IgD-negative memory B cell (primary cell): ENCODE results near the gene NOXRED1. TPM values are rescaled to one million over a fixed set of nuclear protein-coding genes. Genes with fewer than 3 reads are reported as not detected.

Experiments used
- polyA plus RNA-seq: library from polyadenylated mRNA; unstranded; fragments of 300-500 nt; fragmentation: Illumina TruSeq; gene quantifications from one replicate; pipeline ENCODE4 v1.2.3, GENCODE V29; 2021

NOXRED1 gene
- polyA plus RNA-seq, 1 donor from 2014 or later = 0.34 TPM

Other genes with a start within 250 kb of the NOXRED1 start
- 0.24 TPM for gene TMEM63C, start 241.7 kb downstream of the NOXRED1 start, polyA plus RNA-seq
- not detected for gene NGB, start 152.3 kb downstream of the NOXRED1 start, polyA plus RNA-seq
- 2.3 TPM for gene POMT2, start 102.6 kb downstream of the NOXRED1 start, polyA plus RNA-seq
- gene GSTZ1, start 102.5 kb downstream of the NOXRED1 start, polyA plus RNA-seq = 15.4 TPM
- gene TMED8, start 46.4 kb downstream of the NOXRED1 start, polyA plus RNA-seq = 18.9 TPM
- 0.08 TPM for gene SAMD15, start 46.1 kb downstream of the NOXRED1 start, polyA plus RNA-seq
- 7.4 TPM for gene VIPAS39, start 34.1 kb upstream of the NOXRED1 start, polyA plus RNA-seq
- 134 TPM for gene AHSA1, start 34.6 kb upstream of the NOXRED1 start, polyA plus RNA-seq
- not detected for gene ISM2, start 75.3 kb upstream of the NOXRED1 start, polyA plus RNA-seq
- 20.3 TPM for gene SPTLC2, start 193.1 kb upstream of the NOXRED1 start, polyA plus RNA-seq